Measurements from ENCODE around the gene CPHXL2. TPM values are rescaled to one million over a fixed set of nuclear protein-coding genes. Genes with fewer than 3 reads are reported as not detected.

CPHXL2 gene
- total RNA-seq, 2 experiments from 2014 or later: not detected

GRCh38 chr16:75615619-75616018 is 61.2 kb downstream of the CPHXL2 start:
- POLR2A ChIA-PET: interaction anchor here (0.8 to 1.2 kb wide), 2 partner anchors 9 to 15 kb away, joined by 3 read pairs; no protein-coding TSS in a partner anchor

GRCh38 chr16:75614066-75614897 is 62.5 kb downstream of the CPHXL2 start:
- ChIA-PET POLR2A (interaction anchor here (0.6 to 1.2 kb wide), 2 partner anchors 8 to 33 kb away, joined by 3 read pairs; no protein-coding TSS in a partner anchor), CTCF (interaction anchor here (1.2 kb wide), 1 partner anchor 51 kb away, joined by 3 read pairs; no protein-coding TSS in a partner anchor)

More at GRCh38 chr16:75615619-75616018, 61.2 kb downstream of the CPHXL2 start:
- CTCF ChIA-PET: interaction anchor here (0.7 to 1.8 kb wide), 3 partner anchors 38 to 99 kb away, joined by 3 to 7 read pairs (median 3); no protein-coding TSS in a partner anchor

Other genes starting within 250 kb of the CPHXL2 start
- 10 to 100 TPM; 34.2 to 38.5 TPM for gene CFDP1, start 243.5 kb downstream of the CPHXL2 start, total RNA-seq
- gene TMEM170A, start 212.3 kb downstream of the CPHXL2 start, total RNA-seq: 10 to 100 TPM; 38.0 to 42.7 TPM
- under 1 TPM; 0.04 to 0.06 TPM for gene CHST6, start 181.6 kb downstream of the CPHXL2 start, total RNA-seq
- gene CHST5, start 140.9 kb downstream of the CPHXL2 start, total RNA-seq: under 1 TPM; 0.27 to 0.44 TPM
- 1 to 10 TPM; 6.0 to 6.4 TPM for gene TMEM231, start 120.8 kb downstream of the CPHXL2 start, total RNA-seq
- 10 to 100 TPM; 69.9 to 71.8 TPM for gene GABARAPL2, start 110.6 kb downstream of the CPHXL2 start, total RNA-seq
- 10 to 100 TPM; 53.5 to 57.2 TPM for gene ADAT1, start 53.7 kb downstream of the CPHXL2 start, total RNA-seq
- gene KARS1, start 29.3 kb downstream of the CPHXL2 start, total RNA-seq: 100 to 1,000 TPM; 321 to 325 TPM
- gene TERF2IP, start 29.2 kb downstream of the CPHXL2 start, total RNA-seq: 10 to 100 TPM; 78.2 to 84.4 TPM
- gene DUXB, start 24.5 kb upstream of the CPHXL2 start, total RNA-seq: not detected
- gene CPHXL, start 49.5 kb upstream of the CPHXL2 start, total RNA-seq: not detected

Measured in activated CD8-positive, alpha-beta memory T cell treated with anti-CD3 and anti-CD28 coated beads for 36 hours (primary cell).